ENCODE measurements around the gene EMX1. TPM values are rescaled to one million over a fixed set of nuclear protein-coding genes. Genes with fewer than 3 reads are reported as not detected.

Gene EMX1
- total RNA-seq, 2 experiments from 2014 or later = not detected

GRCh38 chr2:72959995-72960981 is 43.0 kb downstream of the EMX1 start:
- POLR2A ChIA-PET = no interaction called here
- intact Hi-C loops (cut with micrococcal nuclease; ENCODE audit: unreplicated experiment) = no loop called here
- Histone ChIP-seq H4K20me1 (ENCODE audit: insufficient read depth, low read length) (no peaks in the 10 kb centered on the region), H3K9me3 (ENCODE audit: low read length) (no peaks in the 10 kb centered on the region), H3K4me3 (ENCODE audit: low read depth, low read length, poor library complexity, severe bottlenecking) (no peak overlapping the region), H3K27ac (ENCODE audit: low read depth, low read length, poor library complexity, severe bottlenecking) (no peak overlapping the region), H3K36me3 (ENCODE audit: insufficient read depth, low read length) (no peaks in the 10 kb centered on the region), H3K79me2 (ENCODE audit: insufficient read depth, low read depth, low read length) (no peaks in the 10 kb centered on the region), H3K4me2 (ENCODE audit: low read length) (no peak overlapping the region), H3K4me1 (ENCODE audit: insufficient read depth, low read length, poor library complexity, severe bottlenecking) (no peaks in the 10 kb centered on the region), H3K9me2 (ENCODE audit: insufficient read depth, low read length) (no peaks in the 10 kb centered on the region), H2AFZ (ENCODE audit: low read length) (no peak overlapping the region)
- BruUV-seq (replicated peaks) = no TSS peak
- CTCF ChIA-PET (ENCODE audit: unreplicated experiment) = no interaction called here
- no peak for DNase-seq (ENCODE audit: low spot score)
- TF ChIP-seq EZH2phosphoT487 (IDR thresholded peaks at IDR 0.05; ENCODE audit: borderline replicate concordance, low read depth, low read length) (no peak), CTCF (conservative IDR thresholded peaks at IDR 0.05; ENCODE audit: low read length) (no peak)

GRCh38 chr2:72961036-72961720 is 43.9 kb downstream of the EMX1 start:
- Histone ChIP-seq H3K4me2 (ENCODE audit: low read length) (no peak overlapping the region), H2AFZ (ENCODE audit: low read length) (no peak overlapping the region), H3K4me3 (ENCODE audit: low read depth, low read length, poor library complexity, severe bottlenecking) (no peak overlapping the region), H4K20me1 (ENCODE audit: insufficient read depth, low read length) (no peaks in the 10 kb centered on the region), H3K9me2 (ENCODE audit: insufficient read depth, low read length) (no peaks in the 10 kb centered on the region), H3K9me3 (ENCODE audit: low read length) (no peaks in the 10 kb centered on the region), H3K36me3 (ENCODE audit: insufficient read depth, low read length) (no peaks in the 10 kb centered on the region), H3K4me1 (ENCODE audit: insufficient read depth, low read length, poor library complexity, severe bottlenecking) (no peaks in the 10 kb centered on the region), H3K27ac (ENCODE audit: low read depth, low read length, poor library complexity, severe bottlenecking) (no peak overlapping the region), H3K79me2 (ENCODE audit: insufficient read depth, low read depth, low read length) (no peaks in the 10 kb centered on the region)
- no TSS peak for BruUV-seq (replicated peaks)
- TF ChIP-seq EZH2phosphoT487 (IDR thresholded peaks at IDR 0.05; ENCODE audit: borderline replicate concordance, low read depth, low read length) = no peak
- no peak for TF ChIP-seq CTCF (conservative IDR thresholded peaks at IDR 0.05; ENCODE audit: low read length)
- intact Hi-C loops (cut with micrococcal nuclease; ENCODE audit: unreplicated experiment) = no loop called here
- DNase-seq (ENCODE audit: low spot score) = no peak
- ChIA-PET POLR2A (no interaction called here), CTCF (ENCODE audit: unreplicated experiment) (no interaction called here)
